GM12864 (cell line): ENCODE data around the gene MYH7.

Experiments
- DNase-seq: peaks from one replicate; pipeline ENCODE4 v3.0.0-alpha.2; 2011; ENCODE audit warnings: low read depth
- H3K4me3 ChIP-seq: 2 replicates; pipeline ENCODE4 v1.5.1; 2011; ENCODE audit warnings: mild to moderate bottlenecking, low read depth, low read length, control low read depth
- TF ChIP-seq, protein P1 (sequence below): IDR thresholded peaks from 2 replicates; pipeline ENCODE4 v1.5.1; 2011; ENCODE audit warnings: low read depth, mild to moderate bottlenecking, moderate library complexity, low read length, control low read depth, inconsistent platforms; ENCODE audit errors: missing control alignments

Gene MYH7

GRCh38 chr14:23385244-23385641, 50.2 kb downstream of the MYH7 start:
- H3K4me3 ChIP-seq = no peak overlapping the region
- TF ChIP-seq, protein P1, sequence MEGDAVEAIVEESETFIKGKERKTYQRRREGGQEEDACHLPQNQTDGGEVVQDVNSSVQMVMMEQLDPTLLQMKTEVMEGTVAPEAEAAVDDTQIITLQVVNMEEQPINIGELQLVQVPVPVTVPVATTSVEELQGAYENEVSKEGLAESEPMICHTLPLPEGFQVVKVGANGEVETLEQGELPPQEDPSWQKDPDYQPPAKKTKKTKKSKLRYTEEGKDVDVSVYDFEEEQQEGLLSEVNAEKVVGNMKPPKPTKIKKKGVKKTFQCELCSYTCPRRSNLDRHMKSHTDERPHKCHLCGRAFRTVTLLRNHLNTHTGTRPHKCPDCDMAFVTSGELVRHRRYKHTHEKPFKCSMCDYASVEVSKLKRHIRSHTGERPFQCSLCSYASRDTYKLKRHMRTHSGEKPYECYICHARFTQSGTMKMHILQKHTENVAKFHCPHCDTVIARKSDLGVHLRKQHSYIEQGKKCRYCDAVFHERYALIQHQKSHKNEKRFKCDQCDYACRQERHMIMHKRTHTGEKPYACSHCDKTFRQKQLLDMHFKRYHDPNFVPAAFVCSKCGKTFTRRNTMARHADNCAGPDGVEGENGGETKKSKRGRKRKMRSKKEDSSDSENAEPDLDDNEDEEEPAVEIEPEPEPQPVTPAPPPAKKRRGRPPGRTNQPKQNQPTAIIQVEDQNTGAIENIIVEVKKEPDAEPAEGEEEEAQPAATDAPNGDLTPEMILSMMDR = no peak
- no peak for DNase-seq

DNA sequence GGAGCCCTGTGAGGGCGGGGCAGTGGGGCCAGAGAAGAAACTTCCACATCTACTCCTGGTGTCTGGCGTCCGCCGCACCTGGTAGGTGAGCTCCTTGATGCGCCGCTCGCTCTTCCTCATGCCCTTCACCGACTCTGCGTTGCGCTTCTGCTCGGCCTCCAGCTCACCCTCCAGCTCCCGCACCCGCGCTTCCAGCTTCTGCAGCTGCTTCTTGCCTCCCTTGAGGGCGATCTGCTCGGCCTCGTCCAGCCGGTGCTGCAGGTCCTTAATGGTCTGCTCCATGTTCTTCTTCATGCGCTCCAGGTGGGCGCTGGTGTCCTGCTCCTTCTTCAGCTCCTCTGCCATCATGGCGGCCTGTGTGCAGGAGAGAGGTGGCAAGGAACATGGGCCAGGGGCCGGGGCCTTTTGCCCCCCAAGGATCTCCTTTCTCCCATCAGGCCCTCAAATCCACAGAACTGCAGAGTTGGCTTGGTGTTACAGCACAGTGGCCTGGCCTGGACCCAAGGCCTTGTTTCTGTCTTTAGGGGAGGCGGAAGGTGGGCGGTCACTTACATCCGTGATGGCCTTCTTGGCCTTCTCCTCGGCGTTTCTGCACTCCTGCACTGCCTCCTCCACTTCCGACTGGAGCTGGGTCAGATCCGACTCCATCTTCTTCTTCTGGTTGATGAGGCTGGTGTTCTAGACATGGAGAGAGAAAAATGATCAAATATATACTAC, 50.9 kb downstream of the MYH7 start:
- no peak overlapping the region for H3K4me3 ChIP-seq
- DNase-seq = no peak
- TF ChIP-seq, protein P1 = no peak

GRCh38 chr14:23382731-23383440, 52.6 kb downstream of the MYH7 start:
- DNase-seq = no peak
- TF ChIP-seq, protein P1 = no peak
- no peak overlapping the region for H3K4me3 ChIP-seq

- DNase-seq = no peak
- H3K4me3 ChIP-seq = no peak overlapping the region
- TF ChIP-seq, protein P1 = no peak
These were observed 53.2 kb downstream of the MYH7 start for GRCh38 chr14:23382276-23382675.

GRCh38 chr14:23381871-23382270, 53.6 kb downstream of the MYH7 start:
- DNase-seq = no peak

DNA sequence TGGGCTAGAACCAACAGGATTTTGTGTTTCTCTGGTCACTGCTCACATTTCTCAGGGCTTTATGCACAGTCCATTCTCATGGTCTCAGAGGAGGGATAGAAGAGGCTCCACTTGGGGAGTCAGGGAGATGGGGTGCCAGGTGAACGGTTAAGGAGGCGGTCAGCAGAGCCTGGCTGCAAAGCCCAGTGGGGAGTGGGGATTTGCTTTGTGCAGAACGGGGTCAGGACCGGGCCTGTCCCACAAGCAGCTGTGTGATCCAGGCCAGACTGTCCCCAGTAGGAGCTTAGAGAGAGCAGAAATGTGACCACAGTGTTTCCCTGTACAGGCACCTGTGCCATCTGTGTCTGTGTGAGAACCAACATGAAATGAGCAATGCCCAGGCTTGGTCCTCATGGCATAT, 54.5 kb downstream of the MYH7 start:
- TF ChIP-seq, protein P1 = no peak
- DNase-seq = no peak
- H3K4me3 ChIP-seq = no peak overlapping the region

More at GRCh38 chr14:23381871-23382270, 53.6 kb downstream of the MYH7 start:
- H3K4me3 ChIP-seq = no peak overlapping the region
- TF ChIP-seq, protein P1 = no peak
